GM12878 (cell line): ENCODE measurements around the gene DNAH3. TPM values are rescaled to one million over a fixed set of nuclear protein-coding genes. Genes with fewer than 3 reads are reported as not detected.

Source experiments
- ATAC-seq: fragments of 200-7000 bp; cut with Tn5 transposase; 3 replicates; pipeline ENCODE4 v1.9.1; 2020; ENCODE audit warnings: mild to moderate bottlenecking, moderate library complexity
- BruUV-seq: library from RNA; stranded (reverse); fragments of 400-500 nt; replicated peaks from 2 replicates; lab custom pipeline; 2021; lab: Mats Ljungman, UMichigan
- CTCF ChIA-PET: fragments of 300-600 bp; sonication (Branson Sonifier 250); formaldehyde crosslinking; extraction: SDS; loops from one replicate; lab custom pipeline; 2021; ENCODE audit warnings: inconsistent platforms; lab: Yijun Ruan, JAX
- POLR2A ChIA-PET: fragments of 350-600 bp; formaldehyde crosslinking; extraction: SDS; loops from one replicate; lab custom pipeline; 2021; ENCODE audit warnings: inconsistent platforms; lab: Charles Lee
- RAD21 ChIA-PET: fragments of 300-600 bp; sonication (Branson Sonifier 250); formaldehyde crosslinking; loops from one replicate; lab custom pipeline; 2023; ENCODE audit warnings: antibody characterized with exemption; ENCODE audit not compliant: unreplicated experiment; lab: Charles Lee
- SMC1A ChIA-PET: fragments of 300-600 bp; sonication (Branson Sonifier 250); formaldehyde crosslinking; loops from one replicate; lab custom pipeline; 2023; ENCODE audit not compliant: unreplicated experiment, uncharacterized antibody; lab: Charles Lee
- DNase-seq: peaks from one replicate; pipeline ENCODE4 v3.0.0-alpha.2; 2011; ENCODE audit warnings: low read depth, low spot score
- FAIRE-seq: peaks from 3 replicates; lab custom pipeline; 2011; peaks lifted over from hg19 to GRCh38; lab: Jason Lieb, UNC
- H2AFZ ChIP-seq: 2 replicates; pipeline ENCODE4 v1.6.0; 2011; ENCODE audit warnings: low read depth, low read length, control low read depth; ENCODE audit not compliant: control insufficient read depth
- H3K27ac ChIP-seq: 2 replicates; pipeline ENCODE4 v1.5.1; 2011; ENCODE audit warnings: control low read depth; ENCODE audit not compliant: control insufficient read depth, insufficient read depth
- H3K27me3 ChIP-seq, 2 experiments: replicated peaks in 1 of 2; 2 replicates each; pipeline versions ENCODE4 v1.6.0 to v1.6.1; 2011; ENCODE audit warnings: low read length in 1 of 2; ENCODE audit not compliant: control insufficient read depth in 2 of 2, insufficient read depth in 2 of 2
- H3K36me3 ChIP-seq, 2 experiments: 2 replicates each; pipeline ENCODE4 v1.5.1; 2011; ENCODE audit warnings: low read length in 1 of 2; ENCODE audit not compliant: control insufficient read depth in 2 of 2, insufficient read depth in 2 of 2
- H3K4me1 ChIP-seq: 2 replicates; pipeline ENCODE4 v1.6.1; 2011; ENCODE audit warnings: mild to moderate bottlenecking, low read length, moderate library complexity, mixed read lengths; ENCODE audit not compliant: control insufficient read depth, insufficient read depth
- H3K4me2 ChIP-seq: 2 replicates; pipeline ENCODE4 v1.6.0; 2011; ENCODE audit warnings: control low read depth; ENCODE audit not compliant: control insufficient read depth, insufficient read depth
- H3K4me3 ChIP-seq: fragments of 200-600 bp; sonication (generic); 2 replicates; pipeline ENCODE4 v1.5.1; 2016
- H3K79me2 ChIP-seq: 2 replicates; pipeline ENCODE4 v1.6.0; 2011; ENCODE audit warnings: low read length; ENCODE audit not compliant: control insufficient read depth, insufficient read depth
- H3K9ac ChIP-seq: 2 replicates; pipeline ENCODE4 v1.8.0; 2011; ENCODE audit warnings: low read length, control low read depth, mixed read lengths; ENCODE audit not compliant: control insufficient read depth, insufficient read depth
- H3K9me3 ChIP-seq: replicated peaks from 3 replicates; pipeline ENCODE4 v1.5.1; 2011; ENCODE audit warnings: mild to moderate bottlenecking, low read length; ENCODE audit not compliant: control insufficient read depth, insufficient read depth
- H4K20me1 ChIP-seq: 2 replicates; pipeline ENCODE4 v1.6.0; 2011; ENCODE audit not compliant: control insufficient read depth, insufficient read depth
- ASH2L ChIP-seq: fragments of 300-600, 200-600 bp; sonication (generic); IDR thresholded peaks from 2 replicates; pipeline ENCODE4 v1.6.1; 2017; ENCODE audit warnings: low read depth, mild to moderate bottlenecking, borderline replicate concordance
- BHLHE40 ChIP-seq, 2 experiments: fragments of 450-650 bp in 1 of 2; IDR thresholded peaks; 2 replicates each; pipeline ENCODE4 v1.6.1; 2011 to 2017; ENCODE audit warnings: low read depth in 2 of 2, borderline replicate concordance in 1 of 2, improper control_type of control experiment in 1 of 2, low read length in 1 of 2, mild to moderate bottlenecking in 1 of 2
- CHD1 ChIP-seq: IDR thresholded peaks from 2 replicates; pipeline ENCODE4 v1.6.1; 2012; ENCODE audit warnings: low read depth, low read length, improper control_type of control experiment
- DPF2 ChIP-seq: fragments of 450-650 bp; IDR thresholded peaks from 2 replicates; pipeline ENCODE4 v1.6.1; 2017; ENCODE audit warnings: mild to moderate bottlenecking
- GATAD2B ChIP-seq: fragments of 450-650 bp; conservative IDR thresholded peaks from 2 replicates; pipeline ENCODE4 v1.6.1; 2017; ENCODE audit warnings: low read depth, mild to moderate bottlenecking, moderate library complexity
- HDGF ChIP-seq: fragments of 450-650 bp; IDR thresholded peaks from 2 replicates; pipeline ENCODE4 v1.6.1; 2016; ENCODE audit warnings: antibody characterized with exemption
- IKZF2 ChIP-seq, 2 experiments: fragments of 450-650 bp; IDR thresholded peaks; 2 replicates each; pipeline ENCODE4 v1.6.1; 2017; ENCODE audit warnings: mild to moderate bottlenecking in 2 of 2, moderate library complexity in 2 of 2
- MXI1 ChIP-seq: fragments of 150-350 bp; IDR thresholded peaks from 2 replicates; pipeline ENCODE4 v1.6.1; 2011; ENCODE audit warnings: low read depth, mild to moderate bottlenecking, inconsistent platforms, low read length, improper control_type of control experiment
- NR2C1 ChIP-seq: fragments of 450-650 bp; IDR thresholded peaks from 2 replicates; pipeline ENCODE4 v1.6.1; 2017; ENCODE audit warnings: antibody characterized with exemption, mild to moderate bottlenecking, moderate library complexity
- POLR2AphosphoS2 ChIP-seq: IDR thresholded peaks from 2 replicates; pipeline ENCODE4 v1.6.1; 2011; ENCODE audit warnings: low read depth, mild to moderate bottlenecking, low read length, improper control_type of control experiment, moderate library complexity
- RUNX3 ChIP-seq: IDR thresholded peaks from 2 replicates; pipeline ENCODE4 v1.6.1; 2012; ENCODE audit warnings: low read length, inconsistent platforms
- SPI1 ChIP-seq: IDR thresholded peaks from 2 replicates; pipeline ENCODE4 v1.6.1; 2011; ENCODE audit warnings: low read depth, mild to moderate bottlenecking, low read length, moderate library complexity, borderline replicate concordance; ENCODE audit not compliant: insufficient read depth
- SREBF1 ChIP-seq: IDR thresholded peaks from 2 replicates; pipeline ENCODE4 v1.6.1; 2012; ENCODE audit warnings: mild to moderate bottlenecking, low read length
- ZNF207 ChIP-seq: fragments of 450-650 bp; IDR thresholded peaks from 2 replicates; pipeline ENCODE4 v1.6.1; 2014; ENCODE audit warnings: antibody characterized with exemption, mild to moderate bottlenecking, borderline replicate concordance
- ZNF622 ChIP-seq: fragments of 450-650 bp; IDR thresholded peaks from 2 replicates; pipeline ENCODE4 v1.6.1; 2017; ENCODE audit warnings: mild to moderate bottlenecking, inconsistent platforms
- ZSCAN29 ChIP-seq: fragments of 450-650 bp; IDR thresholded peaks from 2 replicates; pipeline ENCODE4 v1.6.1; 2017; ENCODE audit warnings: mild to moderate bottlenecking, moderate library complexity
- WGBS: methylation state at CpG from one replicate; pipeline ENCODE4 v1.1.6; 2016; ENCODE audit warnings: low lambda C conversion rate; ENCODE audit not compliant: insufficient replicate concordance, insufficient coverage; ENCODE audit errors: missing lambda C conversion rate; 5-methylcytosine and 5-hydroxymethylcytosine counted together
- in situ Hi-C: fragments of 300-500 bp; cut with MboI; formaldehyde crosslinking; loops from 9 replicates; pipeline ENCODE4 v1.14.3; 2018; ENCODE audit warnings: mixed read lengths
- intact Hi-C: fragments of 100-400 bp; cut with micrococcal nuclease; formaldehyde crosslinking; loops from one replicate; pipeline ENCODE4 v1.14.2; 2022; ENCODE audit not compliant: unreplicated experiment
- polyA plus RNA-seq, 11 experiments: library from polyadenylated mRNA; depleted of rRNA in 4 of 11; unstranded in 6 of 11; stranded (reverse) in 5 of 11; fragments of >200 nt; fragmentation: Nextera tagmentation in 4 of 11; fragmentation: Illumina TruSeq in 1 of 11; extraction: Ambion mirVana in 4 of 11; extraction: Trizol in 1 of 11; gene quantifications; 1 replicate in 1 of 11; 2 replicates in 10 of 11; pipeline versions ENCODE4 v1.2.1 to v1.2.3, GENCODE V29; 2011 to 2016; ENCODE audit warnings: inconsistent platforms in 2 of 11, missing spikeins in 2 of 11, low read depth in 1 of 11
- total RNA-seq, 4 experiments: library from RNA; depleted of rRNA in 3 of 4; stranded (reverse); fragments of >200 nt in 3 of 4; fragmentation: Illumina TruSeq in 1 of 4; extraction: Trizol in 1 of 4; gene quantifications; 2 replicates each; pipeline versions ENCODE4 v1.2.1 to v1.2.3, GENCODE V29; 2013 to 2021
- TF ChIP-seq, protein P1 (sequence below): fragments of 450-650 bp; IDR thresholded peaks from 2 replicates; pipeline ENCODE4 v1.6.1; 2017; ENCODE audit warnings: mild to moderate bottlenecking, moderate library complexity
- TF ChIP-seq, protein P2 (sequence below): fragments of 450-650 bp; IDR thresholded peaks from 2 replicates; pipeline ENCODE4 v1.6.1; 2016; ENCODE audit warnings: mild to moderate bottlenecking

DNAH3 gene
- total and polyA plus RNA-seq, 10 of the 15 experiments (the other 5 are each of a cell fraction or from before 2014, with no cell fraction given): under 0.01 to 0.04 (median 0.04) TPM; not detected in 5

DNA sequence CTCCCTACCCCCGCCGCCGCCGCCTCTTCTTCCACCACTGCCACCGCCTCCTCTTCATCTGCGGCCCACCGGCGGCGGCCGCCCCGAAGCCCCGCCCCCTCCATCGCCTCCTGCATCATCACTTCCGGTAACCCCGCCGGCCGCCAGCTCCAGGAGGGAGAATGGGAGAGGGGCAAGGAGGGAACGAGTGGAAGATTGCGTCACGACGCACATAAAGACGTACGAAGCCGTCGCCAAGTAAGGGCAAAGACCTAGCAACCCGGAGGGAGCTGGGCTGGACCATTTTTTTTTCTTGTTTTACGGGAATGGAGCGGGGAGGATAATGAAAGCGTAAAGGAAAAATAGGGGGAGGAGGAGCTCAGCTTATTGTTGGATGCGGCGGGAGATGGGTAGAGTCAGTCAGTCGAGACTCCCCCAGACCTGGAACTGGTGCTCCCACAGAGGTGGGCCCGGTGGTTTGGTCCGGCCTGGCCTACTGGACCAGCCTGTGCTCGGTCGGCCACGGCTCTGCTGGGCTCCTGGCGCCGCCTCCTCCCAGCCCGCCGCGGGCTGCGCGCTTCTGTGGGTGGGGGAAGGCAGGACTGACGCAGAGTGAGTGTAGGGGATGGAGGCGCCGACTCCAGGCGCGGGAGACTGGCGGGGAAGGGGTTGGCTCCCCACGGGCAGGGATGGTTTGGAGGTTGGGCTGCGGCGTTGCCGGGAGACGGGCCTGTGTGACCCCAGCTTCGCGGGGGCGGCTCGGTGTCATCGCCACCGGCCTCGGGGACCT is 250.2 kb downstream of the DNAH3 start, which contains the start of the genes DCUN1D3 and LYRM1:
DCUN1D3 (minus strand) TSS at position 60 of the 769 bp plus-strand sequence. CDS start 37,820 bp downstream, outside the sequence.
LYRM1 (plus strand) TSS at position 473 of the 769 bp plus-strand sequence. CDS start 14,785 bp downstream, outside the sequence.
- peaks cover 22% of the 10 kb centered on the region for H3K4me1 ChIP-seq
- TF ChIP-seq ZNF207 (peak; percentile 69; the same call in 1 of the 2 replicates), ZNF622 (no peak), SREBF1 (peak; percentile 90), DPF2 (peak; percentile 70; the same call in 1 of the 2 replicates), RUNX3 (peak; percentile 24; the same call in 1 of the 2 replicates), IKZF2 (IDR thresholded peaks at IDR 0.05) (peak; percentile 95 to 96), ASH2L (no peak), POLR2AphosphoS2 (no peak), HDGF (peak; percentile 61; the same call in 1 of the 2 replicates), CHD1 (peak; percentile 97), SPI1 (no peak), NR2C1 (peak; percentile 61), GATAD2B (peak; percentile 88), BHLHE40 (IDR thresholded peaks at IDR 0.05; ENCODE audit: borderline replicate concordance in 1 of 2, low read depth in 2 of 2, low read length in 1 of 2) (peak; percentile 95 to 96), ZSCAN29 (no peak), MXI1 (peak; percentile 64; the same call in 1 of the 2 replicates)
- TF ChIP-seq, protein P1, sequence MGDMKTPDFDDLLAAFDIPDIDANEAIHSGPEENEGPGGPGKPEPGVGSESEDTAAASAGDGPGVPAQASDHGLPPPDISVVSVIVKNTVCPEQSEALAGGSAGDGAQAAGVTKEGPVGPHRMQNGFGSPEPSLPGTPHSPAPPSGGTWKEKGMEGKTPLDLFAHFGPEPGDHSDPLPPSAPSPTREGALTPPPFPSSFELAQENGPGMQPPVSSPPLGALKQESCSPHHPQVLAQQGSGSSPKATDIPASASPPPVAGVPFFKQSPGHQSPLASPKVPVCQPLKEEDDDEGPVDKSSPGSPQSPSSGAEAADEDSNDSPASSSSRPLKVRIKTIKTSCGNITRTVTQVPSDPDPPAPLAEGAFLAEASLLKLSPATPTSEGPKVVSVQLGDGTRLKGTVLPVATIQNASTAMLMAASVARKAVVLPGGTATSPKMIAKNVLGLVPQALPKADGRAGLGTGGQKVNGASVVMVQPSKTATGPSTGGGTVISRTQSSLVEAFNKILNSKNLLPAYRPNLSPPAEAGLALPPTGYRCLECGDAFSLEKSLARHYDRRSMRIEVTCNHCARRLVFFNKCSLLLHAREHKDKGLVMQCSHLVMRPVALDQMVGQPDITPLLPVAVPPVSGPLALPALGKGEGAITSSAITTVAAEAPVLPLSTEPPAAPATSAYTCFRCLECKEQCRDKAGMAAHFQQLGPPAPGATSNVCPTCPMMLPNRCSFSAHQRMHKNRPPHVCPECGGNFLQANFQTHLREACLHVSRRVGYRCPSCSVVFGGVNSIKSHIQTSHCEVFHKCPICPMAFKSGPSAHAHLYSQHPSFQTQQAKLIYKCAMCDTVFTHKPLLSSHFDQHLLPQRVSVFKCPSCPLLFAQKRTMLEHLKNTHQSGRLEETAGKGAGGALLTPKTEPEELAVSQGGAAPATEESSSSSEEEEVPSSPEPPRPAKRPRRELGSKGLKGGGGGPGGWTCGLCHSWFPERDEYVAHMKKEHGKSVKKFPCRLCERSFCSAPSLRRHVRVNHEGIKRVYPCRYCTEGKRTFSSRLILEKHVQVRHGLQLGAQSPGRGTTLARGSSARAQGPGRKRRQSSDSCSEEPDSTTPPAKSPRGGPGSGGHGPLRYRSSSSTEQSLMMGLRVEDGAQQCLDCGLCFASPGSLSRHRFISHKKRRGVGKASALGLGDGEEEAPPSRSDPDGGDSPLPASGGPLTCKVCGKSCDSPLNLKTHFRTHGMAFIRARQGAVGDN: peak; percentile 22; the same call in 1 of the 2 replicates
- TF ChIP-seq, protein P2, sequence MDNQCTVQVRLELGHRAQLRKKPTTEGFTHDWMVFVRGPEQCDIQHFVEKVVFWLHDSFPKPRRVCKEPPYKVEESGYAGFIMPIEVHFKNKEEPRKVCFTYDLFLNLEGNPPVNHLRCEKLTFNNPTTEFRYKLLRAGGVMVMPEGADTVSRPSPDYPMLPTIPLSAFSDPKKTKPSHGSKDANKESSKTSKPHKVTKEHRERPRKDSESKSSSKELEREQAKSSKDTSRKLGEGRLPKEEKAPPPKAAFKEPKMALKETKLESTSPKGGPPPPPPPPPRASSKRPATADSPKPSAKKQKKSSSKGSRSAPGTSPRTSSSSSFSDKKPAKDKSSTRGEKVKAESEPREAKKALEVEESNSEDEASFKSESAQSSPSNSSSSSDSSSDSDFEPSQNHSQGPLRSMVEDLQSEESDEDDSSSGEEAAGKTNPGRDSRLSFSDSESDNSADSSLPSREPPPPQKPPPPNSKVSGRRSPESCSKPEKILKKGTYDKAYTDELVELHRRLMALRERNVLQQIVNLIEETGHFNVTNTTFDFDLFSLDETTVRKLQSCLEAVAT: peak; percentile 76

More for the DNA sequence above, 250.2 kb downstream of the DNAH3 start, which contains the start of the genes DCUN1D3 and LYRM1:
- RAD21 ChIA-PET: interaction anchor here (0.6 to 3.8 kb wide), 7 partner anchors 25 to 127 kb away, joined by 3 to 31 read pairs (median 7); partner anchors contain the start of genes ERI2 and REXO5
- intact Hi-C loops (loop anchor here (2.0 kb wide), 2 partner anchors 26 to 94 kb away; partner anchors contain the start of genes ERI2 and REXO5), in situ Hi-C loops (no loop called here)
- H4K20me1 ChIP-seq: no peaks in the 10 kb centered on the region
- H3K4me2 ChIP-seq: peak within 1 kb of the TSS; percentile 82
- ATAC-seq (peak; percentile 89), DNase-seq (peak; percentile 87), FAIRE-seq (peak; percentile 84)
- 2% methylated on average over 51 of the region's 62 CpGs for WGBS
- no peaks in the 10 kb centered on the region; a peak in 1 of 4 replicates for H3K36me3 ChIP-seq
- H3K9me3 ChIP-seq: no peaks in the 10 kb centered on the region
- H3K27me3 ChIP-seq: no peaks in the 10 kb centered on the region
- H3K79me2 ChIP-seq: peaks cover 25% of the 10 kb centered on the region
- peak within 1 kb of the TSS; percentile 89 for H3K9ac ChIP-seq
- H3K4me3 ChIP-seq: peak within 1 kb of the TSS; percentile 82
- CTCF ChIA-PET: interaction anchor here (1.0 to 5.6 kb wide), 6 partner anchors 26 to 96 kb away, joined by 4 to 36 read pairs (median 6); partner anchors contain the start of genes ERI2 and REXO5
- SMC1A ChIA-PET: interaction anchor here (0.6 to 5.6 kb wide), 12 partner anchors 11 to 95 kb away, joined by 3 to 42 read pairs (median 6); no protein-coding TSS in a partner anchor
- BruUV-seq: no TSS peak
- H2AFZ ChIP-seq: peak within 1 kb of the TSS; percentile 95
- H3K27ac ChIP-seq: peak within 1 kb of the TSS; percentile 96
- POLR2A ChIA-PET: interaction anchor here (0.5 to 4.3 kb wide), 8 partner anchors 22 to 1290 kb away, joined by 3 to 27 read pairs (median 5); no protein-coding TSS in a partner anchor
